ENCODE results near the gene MANF.

MANF gene

GRCh38 chr3:51390246-51391074 lies 5.4 kb downstream of the MANF start:
- no peak for DNase-seq

DNA sequence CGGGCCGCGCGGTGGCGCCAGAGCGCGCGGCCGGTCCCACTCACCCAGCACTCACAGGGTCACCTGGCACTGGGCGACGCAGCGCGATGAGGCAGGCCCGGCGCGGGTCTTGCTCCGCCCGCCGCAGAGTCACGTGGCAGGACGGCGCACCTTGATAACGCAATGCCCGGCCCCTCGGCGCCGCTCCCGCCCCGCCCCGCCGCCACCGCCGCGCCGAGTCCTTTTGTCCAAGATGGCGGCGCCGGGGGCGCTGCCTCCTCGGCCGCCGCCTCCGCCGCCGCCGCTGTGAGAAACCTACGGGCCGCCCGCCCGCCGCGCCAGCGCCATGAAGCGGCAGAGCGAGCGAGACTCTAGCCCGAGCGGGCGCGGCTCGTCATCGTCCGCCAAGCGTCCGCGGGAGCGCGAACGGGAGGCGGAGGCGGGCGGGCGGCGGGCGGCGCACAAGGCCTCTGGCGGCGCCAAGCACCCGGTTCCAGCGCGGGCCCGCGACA lies 6.0 kb downstream of the MANF start, which contains the start of gene RBM15B:
RBM15B (plus strand) TSS at position 211 of the 491 bp plus-strand sequence; CDS start at position 326, 115 bp downstream.
- DNase-seq: peak; percentile 97

DNA sequence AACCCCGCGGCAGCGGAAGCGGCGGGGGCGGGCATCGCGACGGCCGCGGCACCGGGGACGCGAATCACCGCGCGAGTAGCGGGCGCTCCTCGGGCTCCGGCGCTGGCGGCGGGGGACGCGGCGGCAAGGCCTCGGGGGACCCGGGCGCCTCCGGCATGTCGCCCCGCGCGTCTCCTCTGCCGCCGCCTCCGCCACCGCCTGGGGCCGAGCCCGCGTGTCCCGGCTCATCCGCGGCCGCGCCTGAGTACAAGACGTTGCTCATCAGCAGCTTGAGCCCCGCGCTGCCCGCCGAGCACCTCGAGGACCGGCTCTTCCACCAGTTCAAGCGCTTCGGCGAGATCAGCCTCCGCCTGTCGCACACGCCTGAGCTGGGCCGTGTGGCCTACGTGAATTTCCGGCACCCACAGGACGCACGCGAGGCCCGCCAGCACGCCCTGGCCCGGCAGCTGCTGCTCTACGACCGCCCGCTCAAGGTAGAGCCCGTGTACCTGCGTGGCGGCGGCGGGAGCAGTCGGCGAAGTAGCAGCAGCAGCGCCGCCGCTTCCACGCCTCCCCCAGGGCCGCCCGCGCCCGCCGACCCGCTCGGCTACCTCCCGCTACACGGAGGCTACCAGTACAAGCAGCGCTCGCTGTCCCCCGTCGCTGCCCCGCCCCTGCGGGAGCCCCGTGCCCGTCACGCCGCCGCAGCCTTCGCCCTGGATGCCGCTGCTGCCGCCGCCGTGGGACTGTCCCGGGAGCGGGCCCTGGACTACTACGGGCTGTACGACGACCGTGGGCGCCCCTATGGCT lies 6.7 kb downstream of the MANF start:
- peak; percentile 52 for DNase-seq

DNA sequence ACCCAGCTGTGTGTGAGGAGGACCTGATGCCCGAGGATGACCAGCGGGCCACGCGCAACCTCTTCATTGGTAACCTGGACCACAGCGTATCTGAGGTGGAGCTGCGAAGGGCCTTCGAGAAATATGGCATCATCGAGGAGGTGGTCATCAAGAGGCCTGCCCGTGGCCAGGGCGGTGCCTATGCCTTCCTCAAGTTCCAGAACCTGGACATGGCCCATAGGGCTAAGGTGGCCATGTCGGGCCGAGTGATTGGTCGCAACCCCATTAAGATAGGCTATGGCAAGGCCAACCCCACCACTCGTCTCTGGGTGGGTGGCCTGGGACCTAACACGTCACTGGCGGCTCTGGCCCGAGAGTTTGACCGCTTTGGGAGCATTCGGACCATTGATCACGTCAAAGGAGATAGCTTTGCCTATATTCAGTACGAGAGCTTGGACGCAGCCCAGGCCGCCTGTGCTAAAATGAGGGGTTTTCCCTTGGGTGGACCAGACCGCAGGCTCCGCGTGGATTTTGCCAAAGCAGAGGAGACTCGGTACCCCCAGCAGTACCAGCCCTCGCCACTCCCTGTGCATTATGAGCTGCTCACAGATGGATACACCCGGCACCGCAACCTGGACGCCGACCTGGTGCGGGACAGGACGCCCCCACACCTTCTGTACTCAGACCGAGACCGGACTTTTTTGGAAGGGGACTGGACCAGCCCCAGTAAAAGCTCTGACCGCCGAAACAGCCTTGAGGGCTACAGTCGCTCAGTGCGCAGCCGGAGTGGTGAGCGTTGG lies 7.5 kb downstream of the MANF start:
- DNase-seq: no peak

DNA sequence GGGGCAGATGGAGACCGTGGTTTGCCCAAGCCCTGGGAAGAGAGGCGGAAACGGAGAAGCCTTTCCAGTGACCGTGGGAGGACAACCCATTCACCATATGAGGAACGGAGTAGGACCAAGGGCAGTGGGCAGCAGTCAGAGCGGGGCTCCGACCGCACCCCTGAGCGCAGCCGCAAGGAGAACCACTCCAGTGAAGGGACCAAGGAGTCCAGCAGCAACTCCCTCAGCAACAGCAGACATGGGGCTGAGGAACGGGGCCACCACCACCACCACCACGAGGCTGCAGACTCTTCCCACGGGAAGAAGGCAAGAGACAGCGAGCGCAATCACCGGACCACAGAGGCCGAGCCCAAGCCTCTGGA lies 8.0 kb downstream of the MANF start:
- DNase-seq: no peak

GRCh38 chr3:51393564-51393963 lies 8.5 kb downstream of the MANF start:
- DNase-seq: no peak

- DNase-seq: no peak
Measured at GRCh38 chr3:51394541-51394940, 9.4 kb downstream of the MANF start.

DNA sequence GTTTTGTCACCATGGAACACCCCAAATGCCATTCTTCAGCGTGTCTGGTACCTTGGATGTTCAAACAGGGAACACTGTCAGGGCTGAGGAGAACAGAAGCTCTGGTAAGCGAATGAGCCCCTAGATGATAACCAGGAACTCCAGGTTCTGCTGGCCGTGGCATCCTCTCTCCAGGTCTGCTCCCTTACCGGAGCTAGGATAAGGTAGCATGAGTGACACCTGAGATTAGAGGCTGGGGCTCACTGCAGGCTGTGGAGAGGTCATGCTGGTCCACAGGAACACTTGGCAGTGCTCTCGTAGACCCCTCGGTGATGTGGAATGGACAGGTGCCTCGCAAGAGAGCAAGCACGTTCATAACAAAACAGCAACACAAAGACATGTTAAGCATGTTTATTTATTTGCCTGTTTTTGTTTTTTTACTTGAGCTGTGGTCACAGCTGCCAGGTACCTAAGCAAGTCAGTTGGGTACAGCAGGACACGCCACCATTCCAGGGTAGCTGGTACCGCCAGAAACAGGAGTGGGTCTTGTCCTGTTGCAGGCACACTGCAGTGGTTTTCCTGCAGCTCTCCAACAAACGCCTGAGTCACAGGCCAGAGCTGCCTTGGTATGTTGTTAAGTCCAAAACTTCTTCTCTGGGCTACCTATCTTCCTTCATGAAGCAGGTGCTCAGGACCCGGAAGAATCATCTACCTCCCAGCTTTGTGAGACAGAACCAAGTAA lies 10.6 kb downstream of the MANF start:
- no peak for DNase-seq

- DNase-seq: no peak
Measured at GRCh38 chr3:51396401-51396800, 11.3 kb downstream of the MANF start.

DNA sequence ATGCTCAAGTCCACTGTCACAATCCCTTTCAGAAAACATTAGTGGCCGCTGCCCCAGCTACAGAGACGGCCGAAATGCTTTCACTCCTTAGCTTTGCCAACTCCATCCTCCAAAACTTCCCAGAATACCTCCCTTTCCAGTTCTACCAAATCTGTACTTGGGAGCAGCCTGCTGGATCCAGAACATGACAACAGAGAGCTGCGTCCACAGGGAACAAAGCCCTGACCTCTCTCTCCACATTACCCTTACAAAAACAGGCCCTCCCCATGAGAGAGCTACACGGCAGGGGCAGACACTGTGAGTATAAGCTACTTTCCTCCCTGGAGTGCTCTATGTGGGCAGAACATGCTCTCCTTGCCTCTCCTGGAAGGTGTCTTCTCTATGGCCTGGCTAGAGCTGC lies 12.3 kb downstream of the MANF start:
- DNase-seq: no peak

GRCh38 chr3:51398595-51399310 lies 13.7 kb downstream of the MANF start:
- no peak for DNase-seq

DNA sequence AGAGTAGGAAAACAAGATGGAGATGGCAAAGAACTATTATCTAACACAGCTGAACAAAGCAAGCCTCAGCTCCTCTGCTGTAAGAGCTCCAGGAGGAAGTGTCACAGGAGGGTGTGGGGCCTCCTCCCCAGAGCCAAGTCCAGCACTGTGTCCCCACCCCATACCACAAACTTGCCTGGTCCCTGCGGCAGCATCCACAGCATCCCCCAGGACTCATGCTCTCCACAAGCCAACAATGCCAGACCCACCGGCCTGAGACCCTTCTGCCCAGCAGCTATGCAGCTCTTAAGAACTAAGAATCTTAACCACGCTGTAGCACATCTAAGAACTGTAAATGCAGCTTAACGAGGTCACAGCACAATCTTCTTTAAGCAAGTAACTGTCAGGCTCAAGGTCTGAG lies 15.1 kb downstream of the MANF start:
- no peak for DNase-seq

DNA sequence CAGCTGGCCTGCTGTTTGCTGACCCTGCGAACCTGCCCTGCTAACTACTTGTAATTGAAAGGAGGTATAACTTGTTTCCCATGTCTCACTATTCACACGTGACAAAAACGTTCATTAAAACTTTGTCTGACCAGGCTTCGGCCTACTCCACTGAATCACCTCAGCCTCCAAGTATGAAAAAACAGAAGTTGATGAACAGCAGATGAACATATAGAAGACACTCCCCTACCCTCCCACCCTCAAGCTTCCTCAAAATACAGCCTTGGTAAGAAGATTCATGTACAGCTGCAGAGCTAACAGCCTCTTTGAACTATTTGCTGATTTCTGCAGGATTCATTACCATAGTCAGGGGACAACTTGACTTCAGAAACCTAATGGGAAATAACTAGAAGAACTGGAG lies 16.6 kb downstream of the MANF start:
- no peak for DNase-seq

- DNase-seq: no peak
Measured at GRCh38 chr3:51403675-51404074, 18.6 kb downstream of the MANF start.

DNA sequence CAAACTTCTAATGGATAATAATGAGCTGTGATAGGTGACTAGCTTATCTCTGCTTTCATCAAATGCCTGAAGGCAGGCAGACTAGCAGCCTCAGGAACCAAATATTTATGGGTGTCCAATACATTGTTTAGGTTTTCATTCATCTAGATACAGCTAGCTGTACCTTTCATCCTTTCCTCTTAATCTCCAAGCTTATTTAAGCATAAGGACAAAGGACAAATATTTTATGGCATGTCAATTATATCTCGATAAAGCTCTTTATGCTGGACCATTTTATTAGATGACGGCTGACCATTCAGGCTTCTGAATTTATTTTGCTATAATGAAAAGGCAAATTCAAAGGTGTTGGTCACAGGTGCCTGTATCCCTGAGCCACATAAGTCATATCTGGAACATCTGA lies 22.9 kb downstream of the MANF start:
- DNase-seq: no peak

DNA sequence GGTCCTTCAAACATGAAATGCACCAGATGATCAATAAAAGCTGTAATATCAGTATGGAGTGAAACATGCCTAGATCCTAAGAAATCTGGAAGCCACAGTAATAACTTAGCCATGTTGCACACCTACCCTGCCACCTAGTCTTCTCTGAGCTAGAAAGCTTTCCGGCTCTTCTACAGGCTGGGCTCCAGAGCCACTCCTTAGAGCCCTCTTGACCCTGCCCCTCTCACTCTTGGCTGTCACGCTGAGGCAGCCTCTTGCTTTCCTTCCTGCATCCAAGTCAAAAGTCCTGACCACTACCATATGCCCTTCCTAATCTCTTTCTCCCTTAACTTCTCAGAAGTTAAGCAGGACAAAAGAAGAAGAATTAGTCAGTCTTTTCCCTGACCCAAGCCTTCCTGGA lies 23.7 kb downstream of the MANF start:
- no peak for DNase-seq

- no peak for DNase-seq
Measured at GRCh38 chr3:51422211-51422610, 37.1 kb downstream of the MANF start.

DNA sequence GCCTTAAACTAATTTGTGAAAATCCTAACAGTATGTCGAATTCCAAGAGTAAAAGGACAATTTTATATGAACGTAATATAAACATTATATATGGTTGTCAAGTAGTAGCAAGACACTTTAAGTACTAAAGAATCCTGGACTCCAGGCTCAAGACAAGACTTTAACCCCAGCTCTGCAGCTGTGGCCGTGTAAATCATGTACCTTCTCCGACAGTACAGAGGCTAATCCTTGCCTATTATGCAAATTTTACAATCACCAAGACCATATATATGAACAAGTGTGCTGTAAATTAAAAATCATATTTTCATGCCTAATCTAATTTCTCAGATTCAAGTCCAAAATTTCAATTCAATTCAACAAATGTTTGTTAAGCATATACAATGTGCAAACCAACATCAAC lies 41.8 kb downstream of the MANF start:
- DNase-seq: no peak

GRCh38 chr3:51429138-51429537 lies 44.0 kb downstream of the MANF start:
- DNase-seq: no peak

- DNase-seq: no peak
Measured at GRCh38 chr3:51434110-51434509, 49.0 kb downstream of the MANF start.

DNA sequence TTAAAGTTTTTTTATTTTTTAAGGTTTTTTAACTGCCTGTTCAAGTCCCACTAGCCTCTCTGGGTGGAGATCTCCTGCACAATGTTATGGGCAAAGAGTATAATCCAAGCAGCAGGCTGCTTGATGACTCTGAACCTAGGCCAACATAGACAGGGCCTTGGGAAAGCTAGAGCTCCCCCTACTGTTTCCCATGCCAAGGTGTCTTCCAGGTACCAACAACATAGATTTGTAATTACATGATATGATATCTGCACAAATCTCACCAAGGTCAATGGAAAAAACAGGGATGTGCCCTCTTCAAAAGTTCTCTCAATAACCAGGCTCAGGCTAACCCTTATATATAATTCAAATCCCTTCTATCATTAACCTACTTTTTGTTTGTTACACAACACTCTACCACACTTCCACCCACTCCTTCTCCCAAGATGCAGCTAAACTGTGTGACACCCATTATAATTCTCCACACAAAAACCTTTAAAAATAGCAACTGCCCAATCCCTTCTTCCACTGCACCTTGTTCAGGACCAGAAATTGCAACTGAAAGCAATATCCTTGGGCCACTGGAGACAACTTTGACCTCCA lies 49.7 kb downstream of the MANF start:
- peak; percentile 11 for DNase-seq
